ENCODE measurements around the gene IL31RA.

DNA sequence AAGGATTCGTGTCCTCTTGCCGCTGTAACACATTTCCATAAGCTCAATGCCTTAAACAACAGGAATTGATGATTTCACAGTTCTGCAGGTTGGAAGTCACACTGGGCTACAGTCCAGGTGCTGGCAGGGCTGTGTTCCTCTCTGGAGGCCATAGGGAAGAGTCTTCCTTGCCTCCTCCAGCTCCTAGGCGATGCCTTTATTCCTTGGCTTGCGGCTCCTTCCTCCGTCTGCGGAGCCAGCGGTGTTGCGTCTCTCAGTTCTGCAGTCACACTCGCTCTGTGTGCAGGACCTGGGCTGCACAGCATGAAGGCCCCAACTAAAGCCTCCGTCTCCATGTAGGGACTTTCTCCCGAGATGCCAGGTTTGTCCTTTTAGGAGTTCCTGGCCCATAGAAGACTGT, 73.6 kb downstream of the IL31RA start:
- no peak for TF ChIP-seq POLR2AphosphoS5 (IDR thresholded peaks at IDR 0.05; ENCODE audit: borderline replicate concordance, low read depth, low read length)
- TF ChIP-seq EZH2 (IDR thresholded peaks at IDR 0.05), result no peak

Data from SK-N-MC (cell line).